Esophagus muscularis mucosa (tissue), 4 donors: ENCODE data around the gene RETREG3. TPM values are rescaled to one million over a fixed set of nuclear protein-coding genes. Genes with fewer than 3 reads are reported as not detected.

Experiments
- DNase-seq: peaks from one replicate; pipeline ENCODE4 v3.0.0-alpha.2; 2017; ENCODE audit errors: extremely low spot score
- H3K27ac ChIP-seq, 4 donors: fragments of 200-600 bp; sonication (generic); replicated peaks in 1 of 4; 1 replicate in 3 of 4; 2 replicates in 1 of 4; pipeline ENCODE4 v1.5.1; 2016 to 2019; ENCODE audit warnings: mild to moderate bottlenecking in 1 of 4
- H3K27me3 ChIP-seq, 4 donors: fragments of 200-600 bp; sonication (generic); one replicate each; pipeline versions ENCODE4 v1.5.1 to v1.6.0; 2016 to 2019
- H3K36me3 ChIP-seq, 4 donors: fragments of 200-600 bp; sonication (generic); one replicate each; pipeline ENCODE4 v1.5.1; 2016 to 2019
- H3K4me1 ChIP-seq, 4 donors: fragments of 200-600 bp; sonication (generic); one replicate each; pipeline ENCODE4 v1.5.1; 2016 to 2019
- H3K4me3 ChIP-seq, 4 donors: fragments of 200-600 bp; sonication (generic); 1 replicate in 2 of 4; 2 replicates in 2 of 4; pipeline ENCODE4 v1.5.1; 2016 to 2019; ENCODE audit warnings: mild to moderate bottlenecking in 4 of 4, moderate library complexity in 1 of 4
- H3K9me3 ChIP-seq, 4 donors: fragments of 200-600 bp; sonication (generic); 1 replicate in 3 of 4; 2 replicates in 1 of 4; pipeline ENCODE4 v1.5.1; 2016 to 2019
- EP300 ChIP-seq: sonication (generic); formaldehyde crosslinking; IDR thresholded peaks from one replicate; pipeline ENCODE4 v1.6.1; 2017; ENCODE audit warnings: antibody characterized with exemption
- POLR2A ChIP-seq: fragments of 450-650 bp; IDR thresholded peaks from one replicate; pipeline ENCODE4 v1.6.1; 2017; ENCODE audit warnings: antibody characterized with exemption, moderate library complexity, mild to moderate bottlenecking, low read depth
- POLR2AphosphoS5 ChIP-seq, 2 donors: sonication (generic); formaldehyde crosslinking; IDR thresholded peaks; one replicate each; pipeline ENCODE4 v1.6.1; 2017; ENCODE audit warnings: antibody characterized with exemption in 2 of 2
- WGBS: methylation state at CpG from one replicate; pipeline ENCODE4 v1.1.5; 2018; 5-methylcytosine and 5-hydroxymethylcytosine counted together
- intact Hi-C: fragments of 100-400 bp; cut with DNase I; formaldehyde crosslinking; loops from one replicate; pipeline ENCODE4 v1.15.1; 2023
- total RNA-seq, 4 donors: library from RNA; depleted of rRNA; stranded (reverse); fragments of >200 nt; gene quantifications; one replicate each; pipeline versions ENCODE4 v1.1.0 to v1.2.1, GENCODE V29; 2016
- TF ChIP-seq, protein P1 (sequence below), 3 experiments: fragments of 200-600 bp in 2 of 3; fragments of 450-650 bp in 1 of 3; sonication (generic) in 2 of 3; IDR thresholded peaks; one replicate each; pipeline ENCODE4 v1.5.1; 2017 to 2019; ENCODE audit warnings: antibody characterized with exemption in 3 of 3, mild to moderate bottlenecking in 2 of 3, moderate library complexity in 1 of 3

RETREG3 gene, protein sequence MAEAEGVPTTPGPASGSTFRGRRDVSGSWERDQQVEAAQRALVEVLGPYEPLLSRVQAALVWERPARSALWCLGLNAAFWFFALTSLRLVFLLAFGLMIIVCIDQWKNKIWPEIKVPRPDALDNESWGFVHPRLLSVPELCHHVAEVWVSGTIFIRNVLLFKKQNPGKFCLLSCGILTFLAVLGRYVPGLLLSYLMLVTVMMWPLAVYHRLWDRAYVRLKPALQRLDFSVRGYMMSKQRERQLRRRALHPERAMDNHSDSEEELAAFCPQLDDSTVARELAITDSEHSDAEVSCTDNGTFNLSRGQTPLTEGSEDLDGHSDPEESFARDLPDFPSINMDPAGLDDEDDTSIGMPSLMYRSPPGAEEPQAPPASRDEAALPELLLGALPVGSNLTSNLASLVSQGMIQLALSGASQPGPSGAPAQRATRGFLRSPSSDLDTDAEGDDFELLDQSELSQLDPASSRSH
- 10 to 100 TPM; 42.7 to 93.3 (median 57.0) TPM for total RNA-seq

DNA sequence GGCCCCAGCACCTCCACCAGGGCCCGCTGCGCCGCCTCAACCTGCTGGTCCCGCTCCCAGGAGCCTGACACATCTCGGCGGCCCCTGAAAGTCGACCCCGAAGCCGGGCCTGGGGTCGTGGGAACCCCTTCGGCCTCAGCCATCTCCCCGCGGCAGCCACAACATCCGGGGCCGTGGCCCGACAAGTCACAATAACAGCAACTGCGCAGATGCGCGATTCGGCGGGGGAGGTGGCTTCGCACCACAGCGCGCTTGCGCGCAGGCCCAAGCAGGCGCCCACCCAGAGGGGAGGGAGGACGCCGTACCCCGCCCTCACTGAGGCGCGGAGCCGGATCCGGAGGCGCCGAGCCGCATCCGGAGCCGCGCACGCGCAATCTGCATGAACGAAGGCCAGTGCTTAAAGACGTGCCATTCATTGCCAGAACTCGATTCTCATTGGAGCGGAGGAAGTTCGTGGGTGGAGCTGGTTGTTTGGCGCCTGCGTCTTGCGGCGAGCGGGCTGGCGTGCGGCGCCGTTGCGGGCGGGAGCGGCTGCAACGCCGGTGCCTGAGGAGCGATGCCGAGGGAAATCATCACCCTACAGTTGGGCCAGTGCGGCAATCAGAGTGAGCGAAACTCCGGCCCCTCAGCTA is at the start of gene RETREG3, which contains the start of gene TUBG1:
TSS of gene RETREG3 (minus strand) at position 193 of the 632 bp plus-strand sequence. CDS start at position 143, 50 bp downstream.
TSS of gene TUBG1 (plus strand) at position 502 of the 632 bp plus-strand sequence. CDS start at position 557, 55 bp downstream.
- peak; percentile 95 to 97 for TF ChIP-seq POLR2AphosphoS5 (IDR thresholded peaks at IDR 0.05)
- TF ChIP-seq, protein P1, sequence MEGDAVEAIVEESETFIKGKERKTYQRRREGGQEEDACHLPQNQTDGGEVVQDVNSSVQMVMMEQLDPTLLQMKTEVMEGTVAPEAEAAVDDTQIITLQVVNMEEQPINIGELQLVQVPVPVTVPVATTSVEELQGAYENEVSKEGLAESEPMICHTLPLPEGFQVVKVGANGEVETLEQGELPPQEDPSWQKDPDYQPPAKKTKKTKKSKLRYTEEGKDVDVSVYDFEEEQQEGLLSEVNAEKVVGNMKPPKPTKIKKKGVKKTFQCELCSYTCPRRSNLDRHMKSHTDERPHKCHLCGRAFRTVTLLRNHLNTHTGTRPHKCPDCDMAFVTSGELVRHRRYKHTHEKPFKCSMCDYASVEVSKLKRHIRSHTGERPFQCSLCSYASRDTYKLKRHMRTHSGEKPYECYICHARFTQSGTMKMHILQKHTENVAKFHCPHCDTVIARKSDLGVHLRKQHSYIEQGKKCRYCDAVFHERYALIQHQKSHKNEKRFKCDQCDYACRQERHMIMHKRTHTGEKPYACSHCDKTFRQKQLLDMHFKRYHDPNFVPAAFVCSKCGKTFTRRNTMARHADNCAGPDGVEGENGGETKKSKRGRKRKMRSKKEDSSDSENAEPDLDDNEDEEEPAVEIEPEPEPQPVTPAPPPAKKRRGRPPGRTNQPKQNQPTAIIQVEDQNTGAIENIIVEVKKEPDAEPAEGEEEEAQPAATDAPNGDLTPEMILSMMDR (IDR thresholded peaks at IDR 0.05) = peak; percentile 19 to 53 (median 48)
- peak; percentile 59 for TF ChIP-seq POLR2A
- no peak for TF ChIP-seq EP300
- DNase-seq = peak; percentile 99
- 0% methylated on average over 22 of the region's 66 CpGs for WGBS
- Histone ChIP-seq H3K36me3 (peaks cover 24 to 27% (median 26%) of the 10 kb centered on the region in 4 donors), H3K4me3 (peak within 1 kb of the TSS; percentile 72 to 97 (median 86)), H3K27me3 (no peaks in the 10 kb centered on the region), H3K4me1 (peaks cover 31 to 52% (median 52%) of the 10 kb centered on the region in 4 donors), H3K27ac (peak within 1 kb of the TSS; percentile 89 to 95 (median 94)), H3K9me3 (no peaks in the 10 kb centered on the region)
- intact Hi-C loops = loop anchor here (2.0 kb wide), 1 partner anchor 70 kb away; no protein-coding TSS in a partner anchor

DNA sequence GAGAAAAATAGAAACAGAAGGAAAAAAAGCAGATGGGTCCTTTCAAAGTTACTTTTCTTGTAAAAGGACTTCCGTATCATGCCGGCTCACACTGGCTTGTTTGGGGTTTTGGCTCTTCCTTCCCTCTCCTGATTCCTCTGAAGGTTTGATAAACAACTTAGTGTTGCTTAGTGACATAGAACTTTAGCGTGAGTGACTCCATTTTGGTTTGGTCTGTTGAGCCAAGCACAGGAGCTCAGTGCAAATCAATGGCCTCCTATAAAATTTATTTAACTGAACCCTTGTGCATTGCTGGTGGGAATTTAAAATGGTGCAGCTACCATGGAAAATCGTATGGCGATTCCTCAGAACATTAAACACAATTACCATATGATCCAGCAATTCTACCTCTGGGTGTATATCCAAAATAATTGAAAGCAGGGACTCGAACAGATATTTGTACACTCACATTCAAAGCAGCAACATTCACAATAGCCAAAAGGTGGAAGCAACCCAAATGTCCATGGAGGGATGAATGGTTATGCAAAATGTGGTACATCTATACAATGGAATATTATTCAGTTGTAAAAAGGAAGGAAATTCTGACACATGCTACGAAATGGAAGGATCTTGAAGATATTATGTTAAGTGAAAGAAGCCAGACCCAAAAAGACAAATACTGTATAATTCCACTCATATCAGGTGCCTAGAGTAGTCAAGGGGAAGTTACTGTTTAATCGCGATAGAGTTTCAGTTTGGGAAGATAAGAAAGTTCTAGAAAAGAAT is 48.8 kb upstream of the RETREG3 start:
- Histone ChIP-seq H3K36me3 (peaks cover 3 to 17% (median 10%) of the 10 kb centered on the region in 4 donors), H3K4me3 (no peak overlapping the region), H3K9me3 (no peaks in the 10 kb centered on the region), H3K4me1 (peaks cover 22 to 44% (median 39%) of the 10 kb centered on the region in 4 donors), H3K27me3 (no peaks in the 10 kb centered on the region), H3K27ac (peak overlapping the region in 1 of 4 donors; percentile 84)
- no peak for DNase-seq
- TF ChIP-seq EP300 = no peak
- TF ChIP-seq, protein P1 (IDR thresholded peaks at IDR 0.05) = no peak
- TF ChIP-seq POLR2AphosphoS5 (IDR thresholded peaks at IDR 0.05) = no peak
- no peak for TF ChIP-seq POLR2A
- intact Hi-C loops = loop anchor here (5.0 kb wide), 1 partner anchor 46 kb away; no protein-coding TSS in a partner anchor
- WGBS = 72% methylated on average over 9 of the region's 9 CpGs

DNA sequence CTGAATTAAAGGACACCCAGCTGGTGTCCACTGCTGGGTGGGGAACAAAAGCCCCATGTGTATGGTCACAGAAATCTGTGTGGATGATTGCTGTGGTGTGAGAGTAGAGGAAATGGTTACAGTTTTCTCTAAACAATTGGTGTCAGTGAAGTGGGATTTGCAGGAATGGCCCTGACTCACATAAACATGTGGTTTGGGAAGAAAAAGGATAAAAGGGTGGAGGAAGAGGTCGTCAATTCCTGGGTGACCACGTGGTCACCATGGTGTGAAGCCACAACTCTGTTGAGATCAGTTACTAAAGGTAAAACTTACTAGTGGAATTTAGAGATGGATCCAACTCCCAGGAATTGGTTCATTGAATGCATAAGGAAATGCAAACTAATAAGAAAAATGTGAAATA is 46.4 kb upstream of the RETREG3 start:
- Histone ChIP-seq H3K36me3 (no peaks in the 10 kb centered on the region), H3K27me3 (no peaks in the 10 kb centered on the region), H3K27ac (no peak overlapping the region), H3K4me3 (no peak overlapping the region), H3K9me3 (no peaks in the 10 kb centered on the region), H3K4me1 (peaks cover 17 to 36% (median 33%) of the 10 kb centered on the region in 4 donors)
- intact Hi-C loops = loop anchor here (5.0 kb wide), 1 partner anchor 43 kb away; no protein-coding TSS in a partner anchor
- DNase-seq = no peak
- WGBS = 64% methylated on average over 2 of the region's 2 CpGs
- TF ChIP-seq EP300 (no peak), POLR2A (no peak), POLR2AphosphoS5 (IDR thresholded peaks at IDR 0.05) (no peak)
- TF ChIP-seq, protein P1 (IDR thresholded peaks at IDR 0.05) = no peak

DNA sequence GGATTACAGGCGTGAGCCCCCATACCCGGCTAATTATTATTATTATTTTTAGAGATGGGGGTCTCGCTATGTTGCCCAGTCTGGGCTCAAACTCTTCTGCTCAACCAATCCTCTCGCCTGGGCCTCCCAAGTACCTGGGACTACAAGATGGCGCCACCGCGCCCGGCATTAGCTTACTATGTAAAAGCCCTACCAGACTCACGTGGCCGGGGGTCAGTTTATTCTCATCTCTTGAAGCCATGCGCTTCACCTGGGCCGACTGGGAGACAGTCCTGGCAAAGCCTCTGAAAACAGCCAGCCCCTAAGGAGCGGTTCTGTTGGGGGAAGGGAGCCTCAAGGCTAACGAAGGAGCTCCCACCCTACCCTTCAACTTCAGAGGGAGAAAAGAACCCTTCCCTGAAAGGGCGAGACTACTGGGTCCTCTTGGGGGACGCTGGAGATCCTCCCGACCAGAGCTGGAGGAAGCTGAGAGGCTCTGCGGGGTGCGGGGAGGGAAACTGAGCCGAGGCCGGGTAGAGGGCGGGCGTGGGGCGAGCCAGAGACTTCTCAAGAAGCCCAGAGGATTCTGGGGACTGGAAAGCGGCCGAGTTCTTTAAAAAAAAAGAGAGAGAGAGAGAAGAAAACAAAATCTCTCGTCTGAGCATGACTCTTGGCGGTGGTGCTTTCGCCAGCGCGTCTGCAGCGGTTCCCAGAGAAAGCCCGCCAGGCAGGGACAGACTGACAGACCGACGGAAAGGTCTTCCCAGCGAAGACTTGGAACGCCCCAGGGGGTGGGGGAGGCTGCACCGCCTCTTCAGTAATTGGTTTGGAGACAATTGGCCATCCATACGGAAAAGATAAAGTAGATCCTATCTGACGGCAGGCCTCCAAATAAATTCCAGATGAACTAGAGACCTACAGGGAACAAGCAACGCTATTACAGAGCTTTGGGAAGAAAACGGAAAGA is 44.3 kb upstream of the RETREG3 start:
- no peak for TF ChIP-seq POLR2A
- TF ChIP-seq POLR2AphosphoS5 (IDR thresholded peaks at IDR 0.05) = peak; percentile 58 to 67
- TF ChIP-seq, protein P1 (IDR thresholded peaks at IDR 0.05) = no peak
- TF ChIP-seq EP300 = no peak
- DNase-seq = no peak
- 27% methylated on average over 42 of the region's 42 CpGs for WGBS
- Histone ChIP-seq H3K27me3 (no peaks in the 10 kb centered on the region), H3K27ac (peak overlapping the region; percentile 72 to 85 (median 82)), H3K4me1 (peaks cover 7 to 19% (median 16%) of the 10 kb centered on the region in 4 donors), H3K36me3 (no peaks in the 10 kb centered on the region), H3K4me3 (peak overlapping the region; percentile 46 to 52 (median 47)), H3K9me3 (no peaks in the 10 kb centered on the region)
- intact Hi-C loops = no loop called here
